ENCODE measurements around the gene SDR42E1. TPM values are rescaled to one million over a fixed set of nuclear protein-coding genes. Genes with fewer than 3 reads are reported as not detected.

SDR42E1 gene
- total and polyA plus RNA-seq, 2 donors (not counting 3 experiments of a cell fraction or from before 2014, with no cell fraction given): 0.08 TPM; not detected in 1

GRCh38 chr16:82047787-82048186 lies 36.5 kb upstream of the SDR42E1 start:
- peaks cover 8 to 15% of the 10 kb centered on the region in 2 experiments for H3K27me3 ChIP-seq (ENCODE audit: control insufficient read depth in 2 of 2, insufficient read depth in 2 of 2, low read length in 2 of 2)
- DNase-seq (ENCODE audit: low read depth, low spot score) (no peak), FAIRE-seq (no peak)
- no peaks in the 10 kb centered on the region for H3K9me1 ChIP-seq (replicated peaks; ENCODE audit: control insufficient read depth, extremely low read depth, insufficient read depth, low read length)
- BruUV-seq (replicated peaks): no TSS peak
- POLR2A ChIA-PET: no interaction called here
- H3K27ac ChIP-seq (ENCODE audit: insufficient read depth, low read depth, low read length): no peak overlapping the region
- CTCF ChIA-PET: interaction anchor here (0.8 to 1.3 kb wide), 5 partner anchors 12 to 182 kb away, joined by 3 to 7 read pairs (median 4); no protein-coding TSS in a partner anchor
- no peak overlapping the region for H2AFZ ChIP-seq (ENCODE audit: low read depth, low read length)
- H3K9ac ChIP-seq (replicated peaks; ENCODE audit: extremely low read depth, insufficient read depth, low read length): no peak overlapping the region
- intact Hi-C loops (cut with micrococcal nuclease) (no loop called here), dilution Hi-C loops (cut with MboI; ENCODE audit: extremely low pct_ligation_motif_present, low sequenced_read_pairs) (no loop called here)
- H3K4me3 ChIP-seq (replicated peaks in 1 of 3; ENCODE audit: insufficient read depth in 1 of 3, low read depth in 1 of 3, low read length in 3 of 3): no peak overlapping the region
- H3K4me2 ChIP-seq (ENCODE audit: insufficient read depth, low read length): no peak overlapping the region
- no peaks in the 10 kb centered on the region for H3K9me3 ChIP-seq (replicated peaks; ENCODE audit: control insufficient read depth, insufficient read depth, low read length)
- H3K79me2 ChIP-seq (ENCODE audit: control insufficient read depth, insufficient read depth, low read length): no peaks in the 10 kb centered on the region
- no peak for TF ChIP-seq FOS (IDR thresholded peaks at IDR 0.05; ENCODE audit: borderline replicate concordance, insufficient read depth, low read length)
- TF ChIP-seq POLR2A (IDR thresholded peaks at IDR 0.05; ENCODE audit: low read depth, low read length): no peak
- no peaks in the 10 kb centered on the region for H4K20me1 ChIP-seq (replicated peaks; ENCODE audit: control insufficient read depth, extremely low read depth, insufficient read depth, low read length)
- no peaks in the 10 kb centered on the region for H3K36me3 ChIP-seq (ENCODE audit: control insufficient read depth in 2 of 2, extremely low read depth in 1 of 2, insufficient read depth in 2 of 2, low read length in 2 of 2)
- no peaks in the 10 kb centered on the region for H3K4me1 ChIP-seq (ENCODE audit: control insufficient read depth, extremely low read depth, insufficient read depth, low read length)

- ChIA-PET CTCF (interaction anchor here (1.0 to 1.3 kb wide), 3 partner anchors 13 to 183 kb away, joined by 3 to 7 read pairs (median 6); no protein-coding TSS in a partner anchor), POLR2A (no interaction called here)
- H3K4me3 ChIP-seq (replicated peaks in 1 of 3; ENCODE audit: insufficient read depth in 1 of 3, low read depth in 1 of 3, low read length in 3 of 3): no peak overlapping the region
- intact Hi-C loops (cut with micrococcal nuclease) (no loop called here), dilution Hi-C loops (cut with MboI; ENCODE audit: extremely low pct_ligation_motif_present, low sequenced_read_pairs) (no loop called here)
- no peaks in the 10 kb centered on the region for H3K36me3 ChIP-seq (ENCODE audit: control insufficient read depth in 2 of 2, extremely low read depth in 1 of 2, insufficient read depth in 2 of 2, low read length in 2 of 2)
- no peak for DNase-seq (ENCODE audit: low read depth, low spot score)
- H3K4me2 ChIP-seq (ENCODE audit: insufficient read depth, low read length): no peak overlapping the region
- no peaks in the 10 kb centered on the region for H3K4me1 ChIP-seq (ENCODE audit: control insufficient read depth, extremely low read depth, insufficient read depth, low read length)
- H3K27me3 ChIP-seq (ENCODE audit: control insufficient read depth in 2 of 2, insufficient read depth in 2 of 2, low read length in 2 of 2): peaks cover 8 to 12% of the 10 kb centered on the region in 2 experiments
- H3K9me3 ChIP-seq (replicated peaks; ENCODE audit: control insufficient read depth, insufficient read depth, low read length): no peaks in the 10 kb centered on the region
- FAIRE-seq: no peak
- TF ChIP-seq POLR2A (IDR thresholded peaks at IDR 0.05; ENCODE audit: low read depth, low read length): no peak
- TF ChIP-seq EZH2 (IDR thresholded peaks at IDR 0.05; ENCODE audit: borderline replicate concordance, low read depth, low read length, severe bottlenecking): no peak
- TF ChIP-seq GATA2 (IDR thresholded peaks at IDR 0.05; ENCODE audit: insufficient read depth, insufficient read length, low read depth, low read length): no peak
- H4K20me1 ChIP-seq (replicated peaks; ENCODE audit: control insufficient read depth, extremely low read depth, insufficient read depth, low read length): no peaks in the 10 kb centered on the region
- no peak overlapping the region for H3K27ac ChIP-seq (ENCODE audit: insufficient read depth, low read depth, low read length)
- no peaks in the 10 kb centered on the region for H3K79me2 ChIP-seq (ENCODE audit: control insufficient read depth, insufficient read depth, low read length)
- no peak overlapping the region for H3K9ac ChIP-seq (replicated peaks; ENCODE audit: extremely low read depth, insufficient read depth, low read length)
- no peaks in the 10 kb centered on the region for H3K9me1 ChIP-seq (replicated peaks; ENCODE audit: control insufficient read depth, extremely low read depth, insufficient read depth, low read length)
- no peak overlapping the region for H2AFZ ChIP-seq (ENCODE audit: low read depth, low read length)
- BruUV-seq (replicated peaks): no TSS peak
Observed at GRCh38 chr16:82047374-82047773, 36.1 kb upstream of the SDR42E1 start.
